Natural killer cell (primary cell): ENCODE results near the gene HEXB. TPM values are rescaled to one million over a fixed set of nuclear protein-coding genes. Genes with fewer than 3 reads are reported as not detected.

Experiments
- ATAC-seq, 3 donors: fragments of 150-1000 bp in 2 of 3; fragments of 200-7000 bp in 1 of 3; cut with Tn5 transposase; 1 replicate in 1 of 3; 2 replicates in 2 of 3; pipeline ENCODE4 v1.10.0; 2021; ENCODE audit warnings: mild to moderate bottlenecking in 2 of 3, moderate library complexity in 2 of 3
- DNase-seq, 2 donors: peaks; one replicate each; pipeline versions ENCODE4 v3.0.0 to v3.0.0-alpha.2; 2013 to 2021; ENCODE audit warnings: mixed read lengths in 1 of 2
- H3K27ac ChIP-seq: one replicate; pipeline ENCODE4 v1.5.1; 2013; ENCODE audit warnings: mild to moderate bottlenecking, low read length
- H3K27me3 ChIP-seq: one replicate; pipeline ENCODE4 v1.6.1; 2013; ENCODE audit warnings: low read length; ENCODE audit not compliant: control insufficient read depth, insufficient read depth
- H3K36me3 ChIP-seq: one replicate; pipeline ENCODE4 v1.6.1; 2013; ENCODE audit warnings: low read length; ENCODE audit not compliant: control insufficient read depth, insufficient read depth
- H3K4me1 ChIP-seq: one replicate; pipeline ENCODE4 v1.6.1; 2013; ENCODE audit warnings: low read length; ENCODE audit not compliant: control insufficient read depth, insufficient read depth
- H3K4me3 ChIP-seq: one replicate; pipeline ENCODE4 v1.5.1; 2013; ENCODE audit warnings: low read length
- H3K9me3 ChIP-seq: one replicate; pipeline ENCODE4 v1.6.1; 2013; ENCODE audit warnings: low read length; ENCODE audit not compliant: control insufficient read depth, insufficient read depth
- H3K27ac Mint-ChIP-seq, 2 donors: one replicate each; pipeline ENCODE4 v1.8.0; 2022; ENCODE audit warnings: mild to moderate bottlenecking in 2 of 2, mixed read lengths in 2 of 2, moderate library complexity in 1 of 2
- H3K27me3 Mint-ChIP-seq, 2 donors: one replicate each; pipeline ENCODE4 v1.8.0; 2022; ENCODE audit warnings: low read depth in 2 of 2, mixed read lengths in 2 of 2
- H3K36me3 Mint-ChIP-seq: one replicate; pipeline ENCODE4 v1.8.0; 2022; ENCODE audit warnings: mixed read lengths
- H3K4me1 Mint-ChIP-seq, 2 donors: one replicate each; pipeline ENCODE4 v1.8.0; 2022; ENCODE audit warnings: mixed read lengths in 2 of 2
- H3K4me3 Mint-ChIP-seq: one replicate; pipeline ENCODE4 v1.8.0; 2022; ENCODE audit warnings: mild to moderate bottlenecking, moderate library complexity, mixed read lengths
- H3K9me3 Mint-ChIP-seq, 2 donors: one replicate each; pipeline ENCODE4 v1.8.0; 2022; ENCODE audit warnings: mixed read lengths in 2 of 2
- CTCF ChIP-seq: fragments of 200-600 bp; IDR thresholded peaks from one replicate; pipeline ENCODE4 v1.8.0; 2022; ENCODE audit warnings: antibody characterized with exemption
- WGBS: methylation state at CpG from one replicate; pipeline ENCODE4 v1.1.7; 2013; ENCODE audit warnings: missing lambda C conversion rate; ENCODE audit not compliant: insufficient coverage; 5-methylcytosine and 5-hydroxymethylcytosine counted together
- intact Hi-C: fragments of 100-400 bp; cut with micrococcal nuclease; formaldehyde crosslinking; loops from one replicate; pipeline ENCODE4 v1.14.2; 2022
- total RNA-seq, 4 donors: library from RNA; stranded (reverse); fragments of 120-200 nt in 1 of 4; gene quantifications; one replicate each; pipeline versions ENCODE4 v1.2.3 to v1.2.4, GENCODE V29; 2013 to 2022

Gene HEXB
- total RNA-seq, 3 donors from 2014 or later (not counting 1 experiment from before 2014, with no cell fraction given), result 55.3 to 61.4 (median 55.5) TPM

- DNase-seq (no peak), ATAC-seq (no peak)
- no peaks in the 10 kb centered on the region for H3K36me3 Mint-ChIP-seq
- H3K4me1 Mint-ChIP-seq, result peaks cover 0 to 12% of the 10 kb centered on the region in 2 donors
- H3K4me3 ChIP-seq, result no peak overlapping the region
- no peaks in the 10 kb centered on the region for H3K4me1 ChIP-seq
- no peak for TF ChIP-seq CTCF
- H3K27ac ChIP-seq, result no peak overlapping the region
- 98% methylated on average over 4 of the region's 4 CpGs for WGBS
- peaks cover 37% of the 10 kb centered on the region for H3K36me3 ChIP-seq
- no peaks in the 10 kb centered on the region for H3K27me3 Mint-ChIP-seq
- no peak overlapping the region for H3K4me3 Mint-ChIP-seq
- intact Hi-C loops, result no loop called here
- H3K9me3 Mint-ChIP-seq, result no peaks in the 10 kb centered on the region
- no peaks in the 10 kb centered on the region for H3K27me3 ChIP-seq
- no peaks in the 10 kb centered on the region for H3K9me3 ChIP-seq
- H3K27ac Mint-ChIP-seq, result no peak overlapping the region
Measured at GRCh38 chr5:74693191-74693590, 8.2 kb downstream of the HEXB start.

GRCh38 chr5:74717596-74717995 is 32.6 kb downstream of the HEXB start:
- WGBS, result 33% methylated on average over 1 of the region's 1 CpG
- H3K27ac ChIP-seq, result no peak overlapping the region

GRCh38 chr5:74722271-74722670 is 37.2 kb downstream of the HEXB start:
- no peaks in the 10 kb centered on the region for H3K4me1 Mint-ChIP-seq
- H3K4me3 Mint-ChIP-seq, result no peak overlapping the region
- intact Hi-C loops, result no loop called here
- H3K4me1 ChIP-seq, result no peaks in the 10 kb centered on the region
- H3K9me3 ChIP-seq, result no peaks in the 10 kb centered on the region
- DNase-seq (no peak), ATAC-seq (no peak)
- peaks cover 80% of the 10 kb centered on the region for H3K36me3 ChIP-seq
- no peak overlapping the region for H3K4me3 ChIP-seq
- WGBS, result 79% methylated on average over 1 of the region's 1 CpG
- H3K27me3 Mint-ChIP-seq, result no peaks in the 10 kb centered on the region
- H3K27ac ChIP-seq, result no peak overlapping the region
- H3K36me3 Mint-ChIP-seq, result peaks cover 10% of the 10 kb centered on the region
- H3K9me3 Mint-ChIP-seq, result no peaks in the 10 kb centered on the region
- TF ChIP-seq CTCF, result no peak
- H3K27ac Mint-ChIP-seq, result peak overlapping the region in 1 of 2 donors; percentile 8
- no peaks in the 10 kb centered on the region for H3K27me3 ChIP-seq

More at GRCh38 chr5:74717596-74717995, 32.6 kb downstream of the HEXB start:
- H3K27ac Mint-ChIP-seq, result no peak overlapping the region
- H3K36me3 ChIP-seq, result peaks cover 46% of the 10 kb centered on the region
- intact Hi-C loops, result no loop called here
- ATAC-seq (no peak), DNase-seq (no peak)
- H3K4me3 ChIP-seq, result no peak overlapping the region
- no peaks in the 10 kb centered on the region for H3K9me3 ChIP-seq
- H3K4me1 Mint-ChIP-seq, result no peaks in the 10 kb centered on the region
- no peak for TF ChIP-seq CTCF
- no peaks in the 10 kb centered on the region for H3K4me1 ChIP-seq
- H3K27me3 Mint-ChIP-seq, result no peaks in the 10 kb centered on the region
- H3K27me3 ChIP-seq, result no peaks in the 10 kb centered on the region
- H3K36me3 Mint-ChIP-seq, result peaks cover 2% of the 10 kb centered on the region
- peaks cover 0 to under 1% of the 10 kb centered on the region in 2 donors for H3K9me3 Mint-ChIP-seq
- no peak overlapping the region for H3K4me3 Mint-ChIP-seq

- no peaks in the 10 kb centered on the region for H3K9me3 Mint-ChIP-seq
- H3K4me1 Mint-ChIP-seq, result no peaks in the 10 kb centered on the region
- Histone ChIP-seq H3K27ac (no peak overlapping the region), H3K9me3 (no peaks in the 10 kb centered on the region), H3K4me1 (no peaks in the 10 kb centered on the region), H3K4me3 (no peak overlapping the region), H3K36me3 (peaks cover 71% of the 10 kb centered on the region), H3K27me3 (no peaks in the 10 kb centered on the region)
- DNase-seq, result no peak
- peaks cover 15% of the 10 kb centered on the region for H3K36me3 Mint-ChIP-seq
- no peaks in the 10 kb centered on the region for H3K27me3 Mint-ChIP-seq
- peak overlapping the region in 1 of 2 donors; percentile 41 for H3K27ac Mint-ChIP-seq
- no peak for ATAC-seq
- no peak for TF ChIP-seq CTCF
- WGBS, result 100% methylated on average over 1 of the region's 1 CpG
- intact Hi-C loops, result no loop called here
- no peak overlapping the region for H3K4me3 Mint-ChIP-seq
Measured at GRCh38 chr5:74725331-74725730, 40.3 kb downstream of the HEXB start.
